Prostate gland (tissue), 2 donors: ENCODE measurements around the gene RPP21.

Experiments
- CTCF ChIP-seq, 4 experiments: fragments of 200-600 bp in 2 of 4; fragments of 450-650 bp in 2 of 4; sonication (generic) in 2 of 4; IDR thresholded peaks; 1 replicate in 3 of 4; 2 replicates in 1 of 4; pipeline ENCODE4 v1.5.1; 2016 to 2019; ENCODE audit warnings: antibody characterized with exemption in 4 of 4, mild to moderate bottlenecking in 2 of 4, moderate library complexity in 2 of 4
- POLR2A ChIP-seq: fragments of 450-650 bp; IDR thresholded peaks from one replicate; pipeline ENCODE4 v1.6.1; 2016; ENCODE audit warnings: antibody characterized with exemption, mild to moderate bottlenecking

GRCh38 chr6:30352550-30352949 is 7.6 kb downstream of the RPP21 start:
- no peak for TF ChIP-seq CTCF (IDR thresholded peaks at IDR 0.05)
- TF ChIP-seq POLR2A = no peak
